Large intestine (tissue), 3 donors: ENCODE measurements around the gene PNPLA1. TPM values are rescaled to one million over a fixed set of nuclear protein-coding genes. Genes with fewer than 3 reads are reported as not detected.

Experiments used
- DNase-seq, 2 donors: peaks; one replicate each; pipeline versions ENCODE4 v3.0.0 to v3.0.0-alpha.2; 2013
- H3K27ac ChIP-seq: one replicate; pipeline ENCODE4 v1.5.1; 2013; ENCODE audit warnings: low read length
- H3K27me3 ChIP-seq: 2 replicates; pipeline ENCODE4 v1.6.1; 2013; ENCODE audit warnings: low read length; ENCODE audit not compliant: control insufficient read depth, insufficient read depth
- H3K36me3 ChIP-seq: 2 replicates; pipeline ENCODE4 v1.6.1; 2013; ENCODE audit warnings: low read length; ENCODE audit not compliant: control insufficient read depth, insufficient read depth
- H3K4me1 ChIP-seq: one replicate; pipeline ENCODE4 v1.6.1; 2013; ENCODE audit warnings: low read length; ENCODE audit not compliant: control insufficient read depth, insufficient read depth
- H3K4me3 ChIP-seq: one replicate; pipeline ENCODE4 v1.5.1; 2013; ENCODE audit warnings: low read length
- H3K9me3 ChIP-seq: one replicate; pipeline ENCODE4 v1.6.1; 2013; ENCODE audit warnings: mild to moderate bottlenecking, low read depth, low read length, moderate library complexity; ENCODE audit not compliant: control insufficient read depth
- WGBS: methylation state at CpG from one replicate; pipeline ENCODE4 v1.1.5; 2013; ENCODE audit warnings: low lambda C conversion rate; ENCODE audit not compliant: insufficient coverage; 5-methylcytosine and 5-hydroxymethylcytosine counted together
- polyA plus RNA-seq: library from polyadenylated mRNA; unstranded; fragments of 120-200 nt; gene quantifications from one replicate; pipeline ENCODE4 v1.2.1, GENCODE V29; 2013

Gene PNPLA1
- polyA plus RNA-seq, 1 donor = 3.3 TPM

DNA sequence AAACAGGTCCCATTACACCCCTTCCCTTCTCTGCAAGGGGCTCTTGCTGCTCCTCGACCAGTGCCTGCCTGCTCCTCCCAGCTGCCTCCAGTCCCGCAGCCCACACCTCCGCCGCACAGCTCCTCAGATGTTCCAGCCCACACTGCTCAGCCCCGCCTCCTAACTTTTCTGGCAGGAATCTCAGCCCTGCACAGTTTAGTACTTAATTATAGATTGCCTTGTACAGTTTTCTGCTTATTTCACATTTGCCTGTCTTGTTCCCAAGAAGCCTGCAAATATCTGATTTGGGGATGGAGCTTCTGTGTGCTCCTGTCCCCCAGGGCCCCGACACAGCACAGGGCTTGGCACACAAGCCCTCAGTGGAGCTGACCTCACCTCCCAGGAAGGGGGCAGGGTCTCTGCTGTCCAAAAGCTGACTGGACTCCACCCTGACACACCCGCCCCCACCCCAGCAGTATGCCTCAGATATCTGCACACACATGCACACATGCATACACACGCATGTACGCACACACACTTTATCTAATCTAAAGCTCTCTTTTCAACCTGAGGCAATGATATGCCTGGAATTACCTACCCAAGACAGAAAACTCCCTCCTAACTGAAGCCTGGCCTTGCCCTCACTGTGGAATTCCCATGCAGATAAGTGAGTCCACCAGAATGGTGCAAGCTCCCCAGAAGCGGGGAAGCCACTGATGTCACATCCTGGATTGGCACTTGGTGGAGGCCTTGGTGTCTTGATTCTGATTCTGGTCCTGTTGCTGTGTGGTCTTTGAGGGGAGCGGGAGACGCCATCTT is 1.2 kb upstream of the PNPLA1 start:
- Histone ChIP-seq H3K9me3 (peaks cover 3% of the 10 kb centered on the region), H3K27me3 (no peaks in the 10 kb centered on the region), H3K4me3 (no peak overlapping the region), H3K27ac (peak overlapping the region; percentile 19), H3K4me1 (peaks cover 36% of the 10 kb centered on the region), H3K36me3 (no peaks in the 10 kb centered on the region)
- no CpG with 5 or more reads among the region's 12 CpGs for WGBS
- DNase-seq = peak; percentile 62 to 77

DNA sequence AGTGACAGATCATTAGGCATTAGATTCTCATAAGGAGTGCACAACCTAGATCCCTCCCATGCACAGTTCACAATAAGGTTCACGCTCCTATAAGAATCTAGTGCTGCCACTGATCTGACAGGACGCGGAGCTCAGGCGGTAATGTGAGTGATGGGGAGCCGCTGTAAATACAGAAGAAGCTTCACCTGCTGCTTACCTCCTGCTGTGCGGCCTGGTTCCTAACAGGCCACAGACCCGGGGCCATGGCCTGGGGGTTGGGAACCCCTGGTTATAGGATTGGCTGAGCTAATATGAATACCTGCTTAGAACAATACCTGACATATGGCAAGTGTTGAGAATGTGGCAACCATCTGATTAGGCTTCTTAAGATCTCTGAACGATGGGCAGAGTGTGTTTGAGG is 2.4 kb downstream of the PNPLA1 start:
- H3K4me1 ChIP-seq = peaks cover 46% of the 10 kb centered on the region
- DNase-seq = peak in 1 of 2 donors; percentile 36
- WGBS = no CpG with 5 or more reads among the region's 8 CpGs
- no peaks in the 10 kb centered on the region for H3K9me3 ChIP-seq
- no peak overlapping the region for H3K4me3 ChIP-seq
- H3K27ac ChIP-seq = no peak overlapping the region
- H3K27me3 ChIP-seq = no peaks in the 10 kb centered on the region
- no peaks in the 10 kb centered on the region for H3K36me3 ChIP-seq

DNA sequence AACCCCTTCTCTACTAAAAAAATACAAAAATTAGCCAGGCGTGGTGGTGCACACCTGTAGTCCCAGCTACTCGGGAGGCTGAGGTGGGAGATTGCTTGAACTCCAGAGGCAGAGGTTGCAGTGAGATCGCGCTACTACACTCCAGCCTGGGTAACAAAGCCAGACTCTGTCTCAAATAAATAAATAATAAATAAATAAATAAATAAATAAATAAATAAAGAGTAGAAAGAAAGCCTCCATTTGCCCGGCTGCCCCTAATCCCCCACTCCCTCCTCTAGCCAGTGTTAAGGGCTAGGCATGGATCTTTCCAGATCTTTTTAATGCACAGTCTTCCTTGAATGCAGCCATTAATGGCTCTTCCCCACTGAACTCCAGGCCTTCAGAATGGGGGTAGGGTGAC is 3.2 kb downstream of the PNPLA1 start:
- no peaks in the 10 kb centered on the region for H3K36me3 ChIP-seq
- peaks cover 50% of the 10 kb centered on the region for H3K4me1 ChIP-seq
- no peaks in the 10 kb centered on the region for H3K27me3 ChIP-seq
- no peak overlapping the region for H3K4me3 ChIP-seq
- DNase-seq = no peak
- H3K9me3 ChIP-seq = no peaks in the 10 kb centered on the region
- H3K27ac ChIP-seq = no peak overlapping the region
- WGBS = 100% methylated on average over 2 of the region's 5 CpGs

DNA sequence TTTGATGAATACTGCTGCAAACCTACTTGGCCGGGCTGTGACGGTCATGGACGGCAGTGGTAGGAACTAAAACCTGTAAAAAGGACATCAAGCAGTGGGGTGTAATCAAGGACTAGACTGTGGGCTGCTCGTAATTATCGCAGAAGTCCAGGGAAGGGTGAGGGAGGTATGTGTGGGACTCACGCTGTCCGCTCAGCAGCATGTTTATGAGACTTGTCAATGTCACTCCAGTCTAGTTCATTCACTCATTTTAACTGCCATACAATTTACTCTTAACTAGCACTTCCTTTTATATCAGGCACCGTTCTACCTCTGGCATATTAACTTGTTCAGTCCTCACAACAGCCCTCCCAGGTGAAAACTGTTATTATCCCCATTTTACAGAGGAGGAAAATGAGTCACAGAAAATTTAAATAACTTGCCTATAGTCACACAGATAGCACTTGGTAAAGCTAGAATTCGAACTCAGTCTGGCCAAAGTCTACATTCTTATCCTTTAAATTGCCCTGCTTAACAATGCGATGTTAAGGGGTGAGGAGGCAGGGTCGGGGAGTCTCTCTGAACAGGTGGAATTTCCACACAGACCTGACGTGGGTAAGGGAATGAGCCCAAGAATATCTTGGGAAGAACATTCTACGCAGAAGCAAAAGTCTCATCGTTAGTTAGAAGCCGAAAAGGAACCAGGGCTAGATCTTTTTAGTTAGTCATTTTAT is 4.1 kb downstream of the PNPLA1 start:
- Histone ChIP-seq H3K9me3 (no peaks in the 10 kb centered on the region), H3K27me3 (no peaks in the 10 kb centered on the region), H3K27ac (peak overlapping the region; percentile 27), H3K4me1 (peaks cover 45% of the 10 kb centered on the region), H3K36me3 (no peaks in the 10 kb centered on the region), H3K4me3 (no peak overlapping the region)
- peak; percentile 60 to 84 for DNase-seq
- WGBS = 88% methylated on average over 3 of the region's 15 CpGs

DNA sequence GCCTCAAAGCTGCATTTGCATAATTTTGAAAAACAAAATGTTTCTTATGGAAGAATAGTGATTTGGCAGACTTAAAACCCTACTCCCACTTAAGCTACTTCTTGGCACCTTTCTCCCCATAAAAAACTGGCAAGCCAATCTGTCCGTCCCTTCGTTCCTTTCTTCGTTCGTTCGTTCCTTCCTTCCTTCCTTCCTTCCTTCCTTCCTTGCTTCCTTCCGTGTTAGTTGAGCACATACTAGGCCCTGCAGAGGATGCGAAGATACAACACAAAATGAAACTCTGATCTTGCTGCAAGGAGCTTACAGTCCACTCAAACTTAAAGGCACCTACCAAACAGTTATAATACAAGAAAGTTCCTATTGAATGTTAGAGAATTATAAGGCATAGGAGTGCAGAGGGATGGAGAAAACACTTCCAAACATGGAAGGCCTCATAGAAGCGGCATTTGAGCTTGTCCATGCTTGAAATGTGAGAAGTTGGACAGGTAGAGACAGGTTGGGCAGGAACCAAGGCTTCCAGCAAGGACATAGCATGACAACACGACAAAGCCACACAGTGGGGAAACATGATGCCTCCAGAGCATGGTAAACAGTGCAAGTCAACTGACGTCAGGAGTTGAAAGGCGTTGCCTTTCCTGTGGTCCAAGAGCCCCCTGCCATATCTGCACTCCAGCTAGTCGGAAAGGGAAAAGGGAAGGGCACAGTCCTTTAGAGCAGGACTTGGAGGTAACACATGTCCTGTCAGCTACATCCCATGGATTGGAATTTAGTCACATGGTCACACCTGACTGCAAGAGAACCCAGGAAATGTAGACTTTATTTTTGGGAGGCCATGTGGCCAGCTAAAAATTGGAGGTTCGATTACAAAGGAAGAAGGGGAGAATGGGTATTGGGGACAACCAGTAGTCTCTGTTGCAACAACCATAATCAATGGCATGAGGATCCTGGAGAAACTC is 7.0 kb downstream of the PNPLA1 start:
- Histone ChIP-seq H3K27me3 (no peaks in the 10 kb centered on the region), H3K4me1 (peaks cover 19% of the 10 kb centered on the region), H3K27ac (no peak overlapping the region), H3K36me3 (no peaks in the 10 kb centered on the region), H3K4me3 (no peak overlapping the region), H3K9me3 (no peaks in the 10 kb centered on the region)
- WGBS = 91% methylated on average over 5 of the region's 13 CpGs
- no peak for DNase-seq

DNA sequence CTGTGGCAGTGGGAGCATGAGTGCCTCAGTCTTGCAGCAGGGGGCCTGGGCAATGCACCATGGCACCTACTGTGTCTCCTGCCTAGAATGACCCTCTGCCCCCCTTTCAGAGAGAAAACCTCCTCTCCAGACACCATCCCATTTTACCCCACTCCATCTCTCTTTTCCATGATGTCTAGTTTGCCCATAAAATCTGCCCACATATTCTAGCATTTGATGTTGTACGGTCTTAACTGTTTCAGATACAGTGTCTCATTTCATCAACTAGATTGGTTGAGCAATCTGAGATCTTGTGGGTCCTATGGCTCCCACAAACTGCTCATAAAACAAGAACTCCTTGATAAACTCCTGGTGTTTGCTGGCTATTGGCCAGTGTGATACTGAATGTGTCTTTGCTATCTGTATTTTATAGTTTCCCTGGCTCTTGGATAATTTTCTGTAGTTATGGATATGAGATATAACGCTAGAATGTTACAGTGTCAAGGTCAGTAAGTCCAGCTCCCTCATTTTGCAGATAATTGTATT is 8.1 kb downstream of the PNPLA1 start:
- H3K9me3 ChIP-seq = no peaks in the 10 kb centered on the region
- H3K27ac ChIP-seq = no peak overlapping the region
- H3K4me1 ChIP-seq = peaks cover 14% of the 10 kb centered on the region
- H3K36me3 ChIP-seq = no peaks in the 10 kb centered on the region
- no CpG with 5 or more reads among the region's 2 CpGs for WGBS
- peak in 1 of 2 donors; percentile 62 for DNase-seq
- H3K4me3 ChIP-seq = no peak overlapping the region
- H3K27me3 ChIP-seq = no peaks in the 10 kb centered on the region

DNA sequence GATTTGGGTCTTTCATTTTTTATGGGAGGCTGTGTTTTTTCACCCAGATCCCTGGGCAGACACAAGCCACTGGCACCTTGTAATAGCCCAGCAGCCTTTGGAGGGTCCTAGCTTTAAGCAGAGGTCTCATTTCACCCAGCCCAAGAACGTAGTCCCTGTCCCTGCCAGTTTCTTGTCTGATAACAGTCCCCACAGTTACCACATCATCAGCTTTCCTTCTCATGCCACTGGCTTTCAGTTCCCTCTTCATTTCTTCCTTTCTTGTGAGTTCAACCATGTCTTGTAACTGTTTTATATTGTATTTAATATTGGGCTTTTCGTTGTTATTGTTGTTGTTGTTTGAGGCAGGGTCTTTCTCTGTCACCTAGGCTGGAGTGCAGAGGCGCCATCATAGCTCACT is 10.6 kb downstream of the PNPLA1 start:
- DNase-seq = no peak
- H3K4me3 ChIP-seq = no peak overlapping the region
- no CpG with 5 or more reads among the region's 3 CpGs for WGBS
- no peaks in the 10 kb centered on the region for H3K36me3 ChIP-seq
- no peaks in the 10 kb centered on the region for H3K9me3 ChIP-seq
- H3K27ac ChIP-seq = no peak overlapping the region
- peaks cover 7% of the 10 kb centered on the region for H3K4me1 ChIP-seq
- H3K27me3 ChIP-seq = peaks cover 12% of the 10 kb centered on the region

DNA sequence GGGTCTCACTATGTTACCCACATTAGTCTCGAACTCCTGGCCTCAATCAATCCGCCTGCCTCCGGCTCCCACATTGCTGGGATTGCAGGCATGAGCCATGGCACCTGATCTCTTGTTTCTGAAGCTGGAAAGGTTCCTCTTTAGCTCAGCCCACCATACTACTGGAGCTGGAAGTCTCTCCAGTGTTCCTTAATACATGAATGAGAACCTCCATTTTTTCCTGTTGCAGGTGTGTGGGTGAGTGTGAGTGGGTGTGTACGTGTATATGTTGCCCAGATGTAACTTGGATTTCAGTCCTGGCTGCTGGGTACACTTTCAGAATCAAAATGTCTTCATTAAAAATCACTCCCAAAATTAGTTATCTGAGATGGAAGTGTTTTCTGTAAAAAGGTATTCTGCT is 11.1 kb downstream of the PNPLA1 start:
- no peaks in the 10 kb centered on the region for H3K36me3 ChIP-seq
- peaks cover 10% of the 10 kb centered on the region for H3K4me1 ChIP-seq
- no peaks in the 10 kb centered on the region for H3K9me3 ChIP-seq
- no CpG with 5 or more reads among the region's 4 CpGs for WGBS
- no peak overlapping the region for H3K27ac ChIP-seq
- no peak overlapping the region for H3K4me3 ChIP-seq
- DNase-seq = no peak
- peaks cover 15% of the 10 kb centered on the region for H3K27me3 ChIP-seq

DNA sequence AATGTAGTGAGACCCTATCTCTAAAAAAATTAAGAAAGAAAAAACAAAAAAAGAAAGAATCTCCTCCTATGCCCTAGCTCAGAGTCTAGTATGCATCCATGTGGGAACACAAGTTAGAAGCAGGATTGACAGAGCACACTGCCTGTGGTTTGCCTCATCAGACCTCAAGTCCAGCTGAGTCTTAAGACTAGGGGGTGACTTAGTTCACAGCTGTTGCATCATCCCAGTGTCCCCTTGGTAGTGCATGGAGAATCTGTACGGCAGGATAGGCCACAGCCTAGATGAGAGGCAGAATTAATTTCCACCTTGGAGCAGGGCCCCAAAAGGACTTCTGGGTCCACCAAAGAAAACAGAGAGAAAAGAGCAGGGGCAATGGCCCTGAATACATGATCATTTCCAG is 13.7 kb downstream of the PNPLA1 start:
- Histone ChIP-seq H3K36me3 (no peaks in the 10 kb centered on the region), H3K9me3 (no peaks in the 10 kb centered on the region), H3K27ac (no peak overlapping the region), H3K4me3 (no peak overlapping the region), H3K4me1 (peaks cover 6% of the 10 kb centered on the region), H3K27me3 (peaks cover 19% of the 10 kb centered on the region)
- peak in 1 of 2 donors; percentile 44 for DNase-seq
- whole genome bisulfite sequencing = no CpG with 5 or more reads among the region's 1 CpG

DNA sequence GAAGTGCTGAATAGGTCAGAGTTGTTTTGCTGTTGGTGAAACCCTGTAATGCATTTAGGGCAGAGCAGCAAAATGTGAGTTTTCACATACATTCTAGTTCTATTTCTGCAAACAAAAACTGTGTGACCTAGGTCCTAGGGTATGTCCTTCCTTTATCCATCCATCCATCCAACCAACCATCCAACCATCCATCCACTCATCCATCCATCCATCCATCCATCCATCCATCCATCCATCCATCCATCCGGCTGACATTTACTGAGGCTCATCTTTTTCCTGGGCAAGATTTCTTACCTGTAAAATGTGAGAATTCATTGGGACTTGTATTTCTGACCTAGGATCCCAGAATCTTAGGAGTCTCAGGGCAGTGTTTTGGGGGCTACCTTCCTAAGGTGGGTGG is 14.5 kb downstream of the PNPLA1 start:
- DNase-seq = no peak
- Histone ChIP-seq H3K36me3 (no peaks in the 10 kb centered on the region), H3K4me1 (peaks cover 9% of the 10 kb centered on the region), H3K27me3 (peaks cover 19% of the 10 kb centered on the region), H3K27ac (no peak overlapping the region), H3K4me3 (no peak overlapping the region), H3K9me3 (no peaks in the 10 kb centered on the region)
- WGBS = no CpG with 5 or more reads among the region's 1 CpG
